T-helper 2 cell (primary cell): ENCODE data around the gene LRRC15.

Source experiments
- DNase-seq, 5 experiments: peaks; one replicate each; pipeline versions ENCODE4 v3.0.0 to v3.0.0-alpha.2; 2012 to 2022
- total RNA-seq, 2 donors: gene quantifications; one replicate each; lab custom pipeline; 2026; lab: John Stamatoyannopoulos, UW

LRRC15 gene
- 0.07 to 0.31 reads per million in 2 donors for total RNA-seq

DNA sequence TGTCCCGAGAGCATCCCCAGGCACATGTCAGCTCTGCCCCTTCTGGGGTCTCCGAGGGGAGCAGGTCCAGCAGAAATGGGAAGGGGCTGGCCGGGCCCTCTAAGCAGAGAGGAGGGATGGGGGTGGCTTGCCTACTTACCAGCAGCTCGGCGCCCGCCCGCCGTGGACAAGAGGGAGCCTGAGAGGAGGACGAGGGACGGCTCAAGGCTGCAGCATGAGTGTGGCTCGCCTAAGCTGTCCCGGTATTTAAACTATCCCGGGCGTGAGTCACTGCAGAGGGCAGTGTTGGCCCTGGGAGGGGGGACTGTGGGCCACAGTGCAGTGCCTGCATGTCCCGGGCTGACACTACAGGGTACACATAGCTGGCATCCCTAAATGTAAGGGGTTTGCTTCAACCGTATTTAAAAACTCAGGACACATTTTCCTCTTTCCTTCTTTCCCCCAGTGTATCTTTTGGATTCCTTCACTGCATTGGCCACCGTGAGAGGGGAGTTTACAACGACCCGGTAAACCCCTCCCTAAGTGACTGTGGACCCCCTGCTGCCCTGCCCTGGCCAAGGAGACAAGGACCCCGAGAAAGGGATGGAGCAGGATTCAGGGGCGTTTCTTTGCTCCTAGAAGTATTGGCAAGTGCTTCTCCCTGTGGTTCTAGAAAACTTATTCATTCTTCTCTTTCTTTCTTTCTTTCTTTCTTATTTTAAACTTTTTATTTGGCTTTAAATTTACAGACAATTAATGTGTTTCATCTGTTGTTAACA, at the start of gene LRRC15:
LRRC15 (minus strand) TSS at position 222 of the 758 bp plus-strand sequence. CDS start 8,700 bp downstream, outside the sequence.
- no peak for DNase-seq

DNA sequence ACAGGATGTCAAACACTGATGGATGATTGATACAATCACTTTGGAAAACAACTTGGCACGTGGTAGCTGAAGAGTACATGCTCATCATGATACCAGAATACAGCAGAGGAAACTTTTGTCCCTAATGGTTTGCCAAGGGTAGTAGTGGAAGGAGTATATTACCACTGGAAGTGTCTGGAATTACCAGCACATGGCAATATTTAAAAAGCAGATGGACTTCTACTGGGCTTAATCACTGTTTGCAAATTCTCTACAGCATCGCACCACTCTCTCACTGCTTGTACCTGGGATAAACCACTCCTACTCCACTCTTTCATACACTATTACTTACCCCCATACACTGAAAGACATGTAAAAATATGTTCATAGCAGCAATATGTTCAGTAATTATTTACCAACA, 49.1 kb upstream of the LRRC15 start:
- DNase-seq = no peak

DNA sequence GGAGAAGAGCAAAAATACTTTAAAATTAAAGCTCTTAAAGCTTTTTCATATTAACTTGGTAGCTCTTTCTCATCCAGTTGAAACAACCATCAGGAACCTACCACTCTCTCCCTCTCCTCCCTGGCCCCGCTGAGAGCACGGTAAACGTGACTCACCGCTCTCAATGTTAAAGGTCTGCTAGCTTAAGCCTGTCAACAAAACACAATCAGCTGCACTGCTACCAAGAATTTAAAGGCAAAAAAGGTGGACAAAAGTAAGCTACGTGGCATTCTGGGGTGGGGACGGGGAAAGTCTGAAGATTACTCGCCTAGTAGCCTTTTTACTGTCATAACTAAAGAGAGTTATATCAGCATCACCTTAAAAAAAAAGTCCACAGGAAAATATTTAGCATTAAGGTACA, 37.9 kb upstream of the LRRC15 start:
- no peak for DNase-seq

DNA sequence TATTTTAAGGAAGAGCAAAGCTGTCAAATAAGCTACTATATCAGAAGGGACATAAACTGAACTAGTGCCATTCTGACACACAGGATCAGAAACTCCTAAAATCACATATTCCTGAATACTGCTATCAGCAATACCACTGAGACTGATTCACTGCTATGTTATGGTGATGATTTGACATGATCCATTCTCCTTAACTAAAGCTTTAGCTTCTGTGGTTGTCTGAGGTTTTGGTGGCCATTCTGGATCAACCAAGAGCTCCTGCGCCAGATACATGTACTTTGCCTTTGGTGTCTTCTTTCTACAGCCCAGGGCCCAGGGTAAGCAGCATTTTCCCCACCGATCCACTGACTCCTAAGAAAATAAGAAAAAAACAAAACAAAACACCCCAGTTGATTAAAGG, 36.2 kb upstream of the LRRC15 start:
- DNase-seq = no peak

DNA sequence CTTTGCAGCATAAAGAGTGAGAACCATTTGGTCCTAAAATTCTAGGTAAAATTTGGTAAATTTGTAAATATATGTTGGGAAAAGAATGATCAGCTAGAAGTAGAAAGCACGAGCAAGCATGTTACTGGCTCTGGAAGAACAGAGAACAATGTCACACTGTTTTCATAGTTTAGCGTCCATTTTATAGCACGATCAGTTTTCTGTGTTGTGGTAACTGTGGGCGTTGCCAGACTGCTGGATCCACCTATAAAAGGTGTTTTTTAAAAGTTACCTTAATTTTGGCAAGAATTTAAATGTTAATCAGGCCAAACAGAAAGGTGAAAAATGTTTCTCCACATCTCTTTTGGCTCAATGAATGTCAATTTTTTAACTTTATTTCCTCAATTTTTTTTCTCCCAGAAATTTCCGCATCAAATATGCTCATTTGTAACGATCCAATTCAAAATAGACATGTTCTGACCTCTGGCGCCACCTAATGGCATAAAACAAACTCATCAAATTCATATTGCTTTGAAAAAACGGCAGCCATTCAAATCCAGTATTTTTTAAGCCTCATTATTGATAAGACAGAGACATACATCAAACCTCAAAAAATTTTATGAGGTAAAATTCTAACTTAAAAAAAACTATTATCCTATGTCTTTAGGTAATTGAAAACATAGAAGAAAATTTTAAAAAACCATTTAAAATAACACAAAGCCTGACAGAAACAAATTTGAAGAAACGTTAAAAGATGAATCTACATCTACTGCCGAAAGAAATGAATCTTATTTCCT, 35.0 kb upstream of the LRRC15 start:
- peak in 2 of 5 experiments; percentile 8 to 54 for DNase-seq

DNA sequence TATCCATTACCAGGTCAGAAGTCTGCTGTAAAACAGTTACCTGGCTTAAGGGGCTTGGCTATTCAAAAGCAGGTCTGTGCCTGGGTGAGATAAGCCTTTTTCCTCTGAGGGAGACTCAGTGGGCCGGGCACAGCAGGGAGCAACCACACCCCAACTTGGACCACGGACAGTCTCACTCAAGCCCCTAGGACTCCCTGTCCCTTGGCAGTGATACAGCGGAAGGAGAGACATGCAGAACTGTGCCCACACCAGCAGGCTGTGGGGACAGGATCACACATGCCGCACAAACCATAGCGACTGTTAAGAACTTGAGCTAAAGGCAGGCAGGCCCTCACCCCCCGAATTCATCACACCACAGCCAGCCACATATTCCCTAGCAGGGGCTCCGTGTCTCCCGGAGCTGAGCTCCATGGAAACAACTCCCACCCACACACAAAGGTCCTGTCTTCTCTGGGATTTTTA, 32.4 kb upstream of the LRRC15 start:
- DNase-seq = no peak

DNA sequence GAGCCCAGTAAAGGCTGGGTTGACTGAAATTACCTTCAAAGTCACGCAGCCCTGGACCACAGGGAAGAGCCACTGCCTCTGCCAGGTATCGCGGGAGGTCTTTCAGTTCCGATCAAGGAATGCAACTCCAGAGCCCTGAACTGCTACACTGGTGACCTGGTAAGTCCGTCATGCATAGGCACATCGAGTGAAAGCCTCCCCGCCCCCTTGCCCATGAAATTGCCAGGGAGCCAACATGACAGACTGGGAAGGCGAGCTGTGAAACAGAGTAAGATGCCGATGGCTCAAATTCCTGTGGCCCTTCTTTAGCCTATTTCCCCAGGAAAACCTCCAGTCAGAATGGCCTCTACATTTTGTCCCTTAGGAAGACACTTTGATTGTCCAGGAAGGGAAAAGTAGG, 31.8 kb upstream of the LRRC15 start:
- DNase-seq = no peak

DNA sequence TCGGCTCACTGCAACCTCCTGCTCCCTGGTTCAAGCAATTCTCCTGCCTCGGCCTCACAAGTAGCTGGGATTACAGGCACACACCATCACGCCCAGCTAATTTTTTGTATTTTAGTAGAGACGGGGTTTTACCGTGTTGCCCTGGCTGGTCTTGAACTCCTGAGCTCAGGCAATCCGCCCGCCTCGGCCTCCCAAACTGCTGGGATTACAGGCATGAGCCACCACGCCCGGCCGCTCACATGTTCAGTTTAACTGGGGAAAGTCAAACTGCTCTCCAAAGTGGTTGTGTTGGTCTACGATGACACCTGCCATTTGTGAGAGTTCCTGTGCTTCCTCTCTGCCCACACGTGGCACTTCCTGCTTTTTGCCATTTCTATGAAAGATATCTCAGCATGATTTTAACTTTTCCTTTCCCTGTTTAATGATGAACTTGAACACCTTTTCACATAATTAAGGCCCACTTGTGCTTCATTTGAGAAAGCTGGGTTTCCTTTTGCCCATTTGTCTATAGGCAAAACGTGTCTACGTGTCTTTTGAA, 30.4 kb upstream of the LRRC15 start:
- no peak for DNase-seq

DNA sequence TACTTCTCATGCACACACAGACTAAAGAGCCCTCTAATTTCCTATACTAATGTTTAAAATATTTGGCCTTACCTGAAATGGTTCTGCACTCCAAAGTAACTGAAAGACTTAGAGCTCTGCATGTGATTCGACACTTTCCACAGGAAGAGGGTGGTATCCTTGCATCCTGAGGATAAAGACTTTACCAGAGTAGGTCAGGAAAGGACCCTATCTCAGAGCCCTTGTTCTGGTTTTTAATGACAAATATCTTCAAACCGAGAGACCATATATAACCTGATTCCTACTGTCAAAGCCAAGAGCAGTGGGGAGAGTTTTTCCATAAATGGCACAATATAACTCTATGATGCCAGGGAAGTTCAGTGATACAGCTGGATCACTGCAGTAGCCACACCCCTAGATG, 29.6 kb upstream of the LRRC15 start, which contains the start of gene GP5:
GP5 (minus strand) TSS at position 101 of the 400 bp plus-strand sequence. CDS start 984 bp downstream, outside the sequence.
- DNase-seq = no peak

DNA sequence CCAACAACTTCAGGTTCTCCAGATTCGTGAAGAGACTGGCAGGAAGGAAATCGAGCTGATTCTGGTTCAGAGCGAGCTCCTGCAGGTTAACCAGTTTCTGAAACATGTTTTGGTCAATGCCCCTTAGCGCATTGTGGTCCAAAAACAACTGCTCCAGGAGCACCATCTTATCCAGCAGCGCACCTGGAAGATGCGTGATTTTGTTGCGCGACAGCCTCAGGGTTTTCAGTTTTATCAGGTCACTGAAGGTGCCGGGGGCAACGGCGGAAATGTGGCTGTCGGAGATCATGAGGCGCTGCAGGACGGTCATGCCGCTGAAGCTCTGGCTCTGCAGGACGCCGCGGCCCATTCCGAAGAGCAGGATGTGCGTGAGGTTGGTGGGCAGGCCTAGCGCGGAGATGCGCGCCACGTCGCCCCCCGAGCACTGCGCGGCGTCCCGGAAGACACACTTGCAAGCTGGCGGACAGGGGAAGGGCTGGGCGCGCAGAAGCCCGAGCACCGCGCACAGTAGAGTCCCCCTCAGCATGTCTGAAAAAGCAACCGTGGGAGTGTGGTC, 28.3 kb upstream of the LRRC15 start:
- DNase-seq = peak in 1 of 5 experiments; percentile 73

DNA sequence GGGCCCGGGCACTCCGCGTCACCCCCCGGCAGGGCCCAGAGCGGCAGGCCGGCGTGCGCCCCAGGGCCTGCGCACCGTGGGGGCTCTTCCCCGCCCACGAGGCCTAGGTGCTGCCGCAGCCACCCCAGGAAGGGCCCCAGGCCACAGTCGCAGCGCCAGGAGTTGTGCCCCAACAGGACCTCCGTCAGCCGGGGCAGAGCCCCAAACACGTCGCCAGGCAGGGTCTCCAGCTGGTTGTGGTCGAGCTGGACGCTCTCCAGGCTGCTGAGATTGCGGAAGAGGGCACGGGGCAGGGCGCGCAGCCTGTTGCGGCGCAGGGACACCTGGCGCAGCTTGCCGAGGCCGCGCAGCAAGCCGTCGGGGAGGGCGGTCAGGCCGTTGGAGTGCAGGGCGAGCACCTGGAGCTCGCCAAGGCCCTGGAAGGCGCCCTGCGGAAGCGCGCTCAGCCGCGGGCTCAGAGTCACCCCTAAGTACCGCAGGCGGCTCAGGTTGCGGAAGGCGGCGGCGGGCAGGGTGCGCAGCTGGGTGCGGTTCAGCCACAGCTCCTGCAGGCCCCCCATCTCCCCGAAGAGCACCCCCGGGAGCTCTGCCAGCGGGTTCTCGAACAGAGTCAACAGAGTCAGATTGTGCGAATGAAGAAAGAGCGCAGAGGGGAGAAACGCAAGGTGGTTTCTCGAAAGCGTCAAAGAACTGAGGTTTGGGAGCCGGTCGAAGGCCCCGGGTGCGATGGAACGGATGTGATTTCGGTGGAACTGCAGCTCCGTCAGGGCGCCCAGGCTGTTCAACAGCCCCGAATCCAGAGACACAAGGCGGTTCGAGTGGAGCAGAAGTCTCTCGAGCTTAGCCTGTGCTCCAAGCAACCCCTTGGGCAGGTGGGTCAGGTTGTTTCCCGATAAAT, 27.6 kb upstream of the LRRC15 start:
- DNase-seq = peak in 2 of 5 experiments; percentile 13 to 80

DNA sequence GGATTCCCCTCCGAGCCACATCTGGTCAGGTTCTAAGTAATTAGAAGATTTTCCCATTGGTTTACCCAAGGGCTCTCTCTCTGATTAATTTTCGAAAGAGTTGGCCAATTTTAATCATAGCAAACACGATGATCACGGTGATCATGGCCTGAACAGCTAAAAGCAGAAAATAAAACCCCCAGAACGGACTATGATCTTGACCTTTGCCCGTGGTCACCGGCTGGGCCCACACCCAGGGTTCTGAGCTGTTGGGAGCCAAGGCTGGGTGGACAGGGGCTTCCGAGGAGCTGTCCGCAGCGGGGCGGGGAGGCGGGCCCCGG, 27.0 kb upstream of the LRRC15 start:
- no peak for DNase-seq

DNA sequence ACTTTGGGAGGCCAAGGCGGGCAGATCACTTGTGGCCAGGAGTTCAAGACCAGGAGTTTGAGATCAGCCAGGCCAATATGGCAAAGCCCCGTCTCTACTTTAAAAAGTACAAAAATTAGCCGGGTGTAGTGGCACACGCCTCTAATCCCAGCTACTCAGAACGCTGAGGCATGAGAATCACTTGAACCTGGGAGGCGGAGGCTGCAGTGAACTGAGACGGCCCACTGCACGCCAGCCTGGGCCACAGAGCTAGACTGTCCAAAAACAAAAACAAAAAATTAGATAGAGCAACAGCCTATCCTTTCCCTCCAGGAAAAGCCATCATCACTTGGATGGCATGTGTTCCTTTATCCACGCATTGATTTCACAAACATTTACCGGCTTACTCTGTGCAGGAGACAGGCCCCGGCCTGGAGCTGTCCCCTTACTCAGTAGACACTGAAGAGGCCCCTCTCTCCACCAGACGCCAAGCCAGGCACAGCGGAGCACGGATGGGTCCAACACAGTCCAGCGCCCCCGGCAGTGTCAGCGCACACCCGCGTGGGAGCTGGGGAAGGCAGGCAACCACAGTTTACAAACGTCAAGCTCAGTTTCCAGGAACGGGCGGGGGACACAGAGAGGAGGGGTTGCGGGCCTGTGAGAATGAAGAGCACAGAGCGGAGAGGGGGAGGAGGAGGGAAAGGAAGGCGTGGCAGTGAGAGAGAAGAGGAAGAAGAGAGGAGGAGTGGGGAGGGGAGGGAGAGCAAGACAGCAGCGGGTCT, 26.4 kb upstream of the LRRC15 start:
- peak in 2 of 5 experiments; percentile 22 to 81 for DNase-seq

DNA sequence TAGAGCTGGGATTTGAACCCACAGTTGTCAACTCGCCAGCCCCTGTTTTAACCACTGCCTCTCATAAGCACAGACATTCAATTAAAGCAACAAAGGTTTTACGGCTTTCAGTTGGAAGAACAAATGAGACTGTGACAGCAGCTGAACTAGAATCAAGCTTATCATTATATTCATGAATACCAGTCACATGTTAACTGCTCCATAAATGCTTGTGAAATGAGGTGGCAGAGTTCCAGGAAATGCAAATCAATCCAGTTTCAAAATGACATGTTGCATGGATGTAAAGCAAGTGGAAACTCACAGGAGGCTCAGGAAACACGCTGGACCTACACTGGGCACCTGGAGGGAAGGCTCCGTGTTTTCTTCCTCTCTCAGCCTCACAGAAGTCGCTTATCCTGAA, 25.7 kb upstream of the LRRC15 start:
- DNase-seq = peak in 1 of 5 experiments; percentile 50

DNA sequence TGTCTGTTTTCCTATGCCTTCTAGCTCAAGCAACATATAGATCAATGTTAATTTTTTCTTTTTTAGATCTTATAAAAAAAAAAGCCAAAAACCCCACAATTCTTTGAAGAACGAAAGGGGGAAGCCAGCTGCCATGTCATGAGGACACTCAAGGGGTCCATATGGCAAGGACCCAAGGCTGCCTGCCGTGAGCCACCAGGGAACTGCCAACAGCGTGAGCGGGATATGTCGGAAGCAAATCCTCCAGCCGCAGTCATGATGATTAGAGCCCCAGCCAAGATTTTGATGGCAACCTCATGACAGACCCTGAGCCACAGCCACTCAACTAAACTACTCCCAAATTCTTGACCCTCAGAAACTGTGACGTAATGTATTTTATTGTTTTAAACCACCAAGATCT, 23.0 kb upstream of the LRRC15 start:
- DNase-seq = no peak

DNA sequence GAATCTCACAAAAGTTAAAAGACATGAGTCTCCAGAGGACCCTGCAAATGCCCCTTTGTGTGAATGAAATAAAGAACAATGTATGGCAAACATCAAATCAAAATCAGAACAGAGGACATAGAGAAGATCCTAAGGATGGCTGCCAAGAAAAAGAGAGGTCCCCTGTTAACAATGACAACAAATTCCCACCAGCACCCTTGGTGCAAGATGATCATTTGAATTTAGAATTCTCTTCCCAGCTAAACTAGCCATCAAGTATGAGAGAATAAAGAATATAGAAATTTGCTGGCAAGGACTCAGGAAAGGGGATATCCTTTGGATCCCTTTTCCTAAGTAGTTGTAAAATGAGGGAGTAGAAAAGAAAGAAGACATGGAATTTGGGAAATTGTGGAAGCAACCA, 21.3 kb upstream of the LRRC15 start:
- DNase-seq = no peak

DNA sequence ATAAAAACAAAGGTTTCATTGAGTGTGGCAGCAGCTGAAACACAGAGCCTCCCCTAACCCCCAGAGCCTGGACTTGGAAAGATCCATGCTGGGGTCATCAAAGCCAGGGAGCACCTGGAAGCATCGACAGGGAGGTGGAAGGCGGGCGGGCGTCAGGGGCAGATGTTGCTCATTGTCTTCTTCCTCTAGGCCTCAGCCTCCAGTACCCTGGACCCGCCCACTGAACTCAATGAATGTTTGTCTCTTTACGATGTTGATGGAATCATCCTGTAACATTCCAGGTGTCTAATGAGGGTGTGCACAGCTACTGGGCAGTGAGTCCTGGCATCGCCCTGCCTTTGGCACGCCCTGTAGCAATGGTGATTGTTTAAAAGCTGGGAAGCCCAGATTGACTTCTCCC, 19.7 kb upstream of the LRRC15 start:
- DNase-seq = no peak

DNA sequence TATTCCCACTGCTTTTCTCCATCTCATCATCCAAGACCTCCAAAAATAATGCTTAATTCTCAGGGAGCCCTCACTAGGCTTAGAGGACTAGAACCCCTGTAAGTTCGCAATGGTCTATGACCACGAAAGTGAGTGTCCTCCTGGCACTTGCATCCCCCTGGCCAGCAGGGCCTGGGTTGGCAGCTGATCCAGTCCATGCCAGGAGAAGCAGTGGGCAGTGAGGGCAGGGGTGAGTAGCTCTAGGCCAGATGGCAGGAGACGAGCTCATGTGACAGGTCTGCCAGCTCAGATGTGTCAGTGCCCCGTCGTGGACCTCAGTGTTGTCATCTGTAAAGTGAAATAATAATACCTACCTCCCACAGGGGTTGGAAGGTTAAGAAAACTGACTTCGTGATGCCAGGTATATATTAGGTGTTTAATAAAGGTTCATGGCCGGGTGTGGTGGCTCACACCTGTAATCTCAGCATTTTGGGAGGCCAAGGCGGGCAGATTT, 18.4 kb upstream of the LRRC15 start:
- no peak for DNase-seq

DNA sequence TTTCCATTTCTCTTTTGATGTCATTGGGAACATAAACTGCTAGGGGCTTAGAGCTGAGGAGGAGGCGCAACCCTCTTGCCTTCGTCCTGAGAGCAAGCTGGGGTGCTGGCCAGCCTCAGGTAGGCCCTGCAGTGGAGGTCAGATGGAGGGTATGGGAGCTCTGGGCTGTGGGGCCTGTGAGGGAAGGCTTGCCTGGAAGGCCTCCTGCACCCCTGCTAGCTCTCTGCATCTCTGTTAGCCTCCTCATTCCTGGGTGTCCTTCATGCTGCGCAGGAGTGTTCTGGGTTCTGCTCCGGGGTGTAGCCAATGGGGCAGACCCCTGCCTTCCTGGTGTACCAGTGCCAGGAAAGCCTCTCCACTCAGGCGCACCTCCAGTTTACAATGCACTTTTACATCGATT, 17.7 kb upstream of the LRRC15 start:
- DNase-seq = no peak

DNA sequence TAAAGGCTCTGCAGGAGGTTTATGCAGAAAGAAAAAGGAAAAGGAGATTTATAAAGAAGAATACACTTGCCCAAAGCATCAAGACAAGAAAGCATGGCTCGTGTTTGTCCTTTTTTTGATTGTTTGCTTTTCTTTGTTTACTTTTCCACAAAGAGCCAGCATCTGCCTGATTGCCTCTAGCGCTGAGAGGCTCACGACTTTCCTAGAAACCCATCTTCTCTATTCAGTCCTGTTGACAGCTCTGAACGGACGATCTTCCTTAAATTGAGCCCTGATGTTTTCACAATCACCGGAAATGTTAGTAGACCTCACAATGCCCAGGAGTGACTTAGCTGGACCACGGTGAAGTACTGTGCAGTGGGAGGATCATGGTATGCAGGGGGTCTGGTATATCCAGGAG, 17.1 kb upstream of the LRRC15 start:
- no peak for DNase-seq

DNA sequence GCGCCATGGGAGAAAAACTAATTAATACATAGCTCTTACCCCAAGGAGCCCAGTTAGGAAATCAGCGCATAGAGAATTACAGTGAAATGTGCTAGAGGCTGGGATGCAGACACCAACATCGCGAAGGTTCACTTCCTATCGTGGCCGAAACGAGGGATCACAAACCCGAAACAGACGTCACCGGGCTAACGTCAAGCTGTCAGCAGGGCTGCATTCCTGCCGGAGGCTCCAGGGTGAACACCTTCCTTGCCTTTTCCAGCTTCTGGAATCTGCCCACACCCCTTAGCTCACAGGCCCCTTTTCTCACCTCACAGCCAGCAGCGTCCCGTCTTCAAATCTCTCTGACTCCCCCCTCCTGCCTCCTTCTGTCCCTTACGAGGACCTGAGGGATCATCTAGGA, 16.5 kb upstream of the LRRC15 start:
- DNase-seq = no peak
